22Rv1 (cell line): ENCODE measurements around the gene AHCYL2.

Source experiments
- H3K27ac ChIP-seq: fragments of 450-650 bp; 2 replicates; pipeline ENCODE4 v1.5.1; 2017
- ZFX ChIP-seq: fragments of 450-650 bp; IDR thresholded peaks from 2 replicates; pipeline ENCODE4 v1.6.1; 2017; ENCODE audit warnings: antibody characterized with exemption, borderline replicate concordance
- TF ChIP-seq, protein P1 (sequence below): fragments of 450-650 bp; IDR thresholded peaks from 2 replicates; pipeline ENCODE4 v1.5.1; 2017; ENCODE audit warnings: mild to moderate bottlenecking

AHCYL2 gene

DNA sequence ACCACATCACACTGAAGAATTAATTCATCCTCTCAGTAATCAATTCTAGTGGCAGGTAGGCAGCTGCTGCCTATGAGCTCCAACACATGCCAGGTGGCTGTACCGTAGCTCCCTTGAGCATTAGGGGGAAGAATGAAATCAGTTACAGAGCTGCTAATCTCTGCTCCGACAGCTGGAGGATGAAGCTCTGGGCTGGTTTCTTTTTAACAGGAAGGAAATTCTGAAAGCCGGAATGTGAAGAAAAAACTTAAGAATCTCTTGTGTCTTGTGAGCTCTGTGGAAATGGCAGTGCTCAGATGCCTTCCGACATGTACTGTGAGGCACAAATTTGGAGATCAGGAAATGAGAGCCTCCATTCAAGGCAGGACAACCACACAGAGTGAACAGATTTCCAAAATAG, 2.8 kb upstream of the AHCYL2 start:
- H3K27ac ChIP-seq = no peak overlapping the region
- TF ChIP-seq, protein P1, sequence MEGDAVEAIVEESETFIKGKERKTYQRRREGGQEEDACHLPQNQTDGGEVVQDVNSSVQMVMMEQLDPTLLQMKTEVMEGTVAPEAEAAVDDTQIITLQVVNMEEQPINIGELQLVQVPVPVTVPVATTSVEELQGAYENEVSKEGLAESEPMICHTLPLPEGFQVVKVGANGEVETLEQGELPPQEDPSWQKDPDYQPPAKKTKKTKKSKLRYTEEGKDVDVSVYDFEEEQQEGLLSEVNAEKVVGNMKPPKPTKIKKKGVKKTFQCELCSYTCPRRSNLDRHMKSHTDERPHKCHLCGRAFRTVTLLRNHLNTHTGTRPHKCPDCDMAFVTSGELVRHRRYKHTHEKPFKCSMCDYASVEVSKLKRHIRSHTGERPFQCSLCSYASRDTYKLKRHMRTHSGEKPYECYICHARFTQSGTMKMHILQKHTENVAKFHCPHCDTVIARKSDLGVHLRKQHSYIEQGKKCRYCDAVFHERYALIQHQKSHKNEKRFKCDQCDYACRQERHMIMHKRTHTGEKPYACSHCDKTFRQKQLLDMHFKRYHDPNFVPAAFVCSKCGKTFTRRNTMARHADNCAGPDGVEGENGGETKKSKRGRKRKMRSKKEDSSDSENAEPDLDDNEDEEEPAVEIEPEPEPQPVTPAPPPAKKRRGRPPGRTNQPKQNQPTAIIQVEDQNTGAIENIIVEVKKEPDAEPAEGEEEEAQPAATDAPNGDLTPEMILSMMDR = no peak
- no peak for TF ChIP-seq ZFX

DNA sequence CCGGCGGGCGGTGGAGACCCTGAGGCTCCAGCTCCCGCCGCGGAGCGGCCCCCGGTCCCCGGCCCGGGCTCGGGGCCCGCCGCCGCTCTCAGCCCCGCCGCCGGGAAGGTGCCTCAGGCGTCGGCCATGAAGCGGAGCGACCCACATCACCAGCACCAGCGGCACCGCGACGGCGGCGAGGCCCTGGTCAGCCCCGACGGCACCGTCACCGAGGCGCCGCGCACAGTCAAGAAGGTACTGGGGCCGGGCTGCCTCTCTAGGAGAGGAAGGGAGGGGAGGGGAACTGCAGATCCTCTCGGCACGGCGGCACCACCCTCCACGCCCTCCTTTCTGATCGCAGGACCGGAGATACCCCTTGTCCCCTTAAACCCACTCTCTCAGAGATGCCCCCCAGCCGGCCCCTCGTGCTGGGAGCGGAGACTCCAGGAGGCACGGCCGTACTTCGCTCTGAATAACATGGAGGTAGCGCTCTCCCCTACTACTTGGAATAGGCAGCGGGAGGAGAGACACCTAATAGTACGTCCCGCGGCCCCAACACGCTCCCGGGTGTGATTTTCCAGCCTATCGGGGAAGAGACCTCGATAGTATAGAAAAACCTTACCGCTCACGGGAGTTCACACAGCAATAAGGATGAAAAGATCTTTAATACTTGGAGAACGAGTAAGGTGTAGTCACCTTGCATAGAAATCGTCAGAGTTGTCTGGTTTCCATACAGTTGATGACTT, 538 bp downstream of the AHCYL2 start:
- TF ChIP-seq, protein P1 = peak; percentile 14
- TF ChIP-seq ZFX = no peak
- H3K27ac ChIP-seq = peak overlapping the region; percentile 96

DNA sequence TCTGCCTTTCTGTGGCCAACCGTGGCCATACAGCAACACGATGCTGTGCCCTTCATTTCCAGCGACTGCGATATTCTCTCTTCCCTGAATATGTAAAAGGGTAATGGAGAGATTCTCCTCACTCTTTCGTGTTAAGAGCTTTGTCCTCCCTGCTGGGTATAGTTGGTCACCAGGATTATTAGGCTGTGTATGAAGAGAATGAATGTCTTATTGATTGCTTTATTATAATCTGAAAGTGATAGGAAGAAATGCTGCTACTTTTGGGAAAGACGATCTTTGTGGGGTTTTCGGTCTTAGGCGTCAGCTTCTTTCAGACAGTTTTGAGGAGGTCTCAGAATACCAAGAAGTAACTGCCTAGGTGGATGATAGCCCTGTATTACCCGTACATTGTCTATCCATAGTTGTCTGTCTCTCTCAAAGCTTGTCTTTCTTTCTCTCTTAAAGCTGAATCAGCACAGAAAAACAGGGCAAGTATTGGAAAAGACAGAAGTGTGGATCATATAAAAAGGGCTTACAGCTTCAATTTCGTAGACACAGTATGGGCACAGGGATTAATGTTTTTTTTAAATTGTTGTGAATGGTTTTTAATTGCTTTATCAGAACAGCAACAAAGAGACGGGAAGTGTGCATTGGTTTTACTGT, 1.2 kb downstream of the AHCYL2 start:
- TF ChIP-seq, protein P1 = no peak
- TF ChIP-seq ZFX = no peak
- H3K27ac ChIP-seq = peak overlapping the region; percentile 96

DNA sequence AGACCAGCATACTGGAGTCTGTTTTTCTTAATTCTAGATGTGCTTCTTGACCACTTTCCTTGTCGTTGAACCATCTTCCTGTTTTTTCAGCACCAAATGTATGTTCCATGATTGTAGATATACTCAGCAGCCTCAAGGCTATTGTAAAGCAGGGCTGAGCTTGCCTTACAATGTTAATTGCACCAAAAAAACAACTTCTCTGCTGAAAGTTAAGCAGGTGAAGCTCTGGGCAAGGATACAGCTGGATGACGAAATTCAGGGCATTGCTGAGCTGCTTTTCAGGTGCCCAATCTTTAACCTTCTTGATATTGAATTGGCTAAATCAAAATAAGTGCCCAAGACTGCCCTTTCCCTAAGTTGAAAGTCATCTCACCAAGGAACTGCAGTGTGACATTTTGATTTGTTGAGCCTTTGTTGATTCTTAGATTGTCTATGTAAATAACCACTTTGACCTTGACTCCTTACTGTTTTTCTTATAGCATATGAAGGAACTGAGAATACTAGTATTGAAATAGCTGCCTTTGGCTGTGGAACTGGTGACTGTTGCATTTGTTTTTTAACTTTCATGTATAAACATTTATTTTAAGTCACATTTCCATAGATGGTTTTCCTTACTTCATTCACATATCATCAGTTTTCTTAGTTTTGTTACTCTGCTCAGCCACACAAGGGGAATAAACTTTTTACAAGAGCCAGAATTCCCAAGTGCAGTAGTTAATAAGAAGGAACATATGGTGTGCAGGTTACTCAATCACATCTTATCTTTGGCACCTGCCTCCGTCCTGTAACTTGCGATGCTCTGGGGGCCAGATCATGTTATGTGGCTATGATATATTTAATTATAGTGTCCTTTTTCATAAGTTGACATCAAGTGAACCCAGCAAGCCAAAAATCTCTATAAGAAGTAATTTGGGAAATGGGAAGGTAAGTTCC, 3.1 kb downstream of the AHCYL2 start:
- H3K27ac ChIP-seq = no peak overlapping the region
- TF ChIP-seq ZFX = no peak
- TF ChIP-seq, protein P1 = no peak

DNA sequence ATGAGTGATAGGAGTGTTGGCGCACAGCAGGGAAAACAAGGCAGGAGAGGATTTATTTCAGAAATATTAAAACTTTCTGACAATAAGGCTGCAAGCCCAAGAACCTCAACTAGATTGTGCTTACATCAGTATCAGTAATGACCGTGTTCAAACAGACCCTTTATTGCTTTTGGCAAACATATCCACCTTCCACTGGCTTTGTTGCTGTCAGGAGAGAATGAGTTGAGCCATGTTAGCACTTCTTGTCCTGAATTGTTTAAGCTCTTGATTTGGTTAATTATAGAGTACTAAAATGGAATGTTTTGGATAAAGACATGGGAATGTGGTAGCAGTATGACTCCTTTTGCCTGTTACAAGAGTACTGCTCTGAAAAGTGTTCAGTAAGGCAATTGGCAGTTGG, 3.8 kb downstream of the AHCYL2 start:
- TF ChIP-seq, protein P1 = no peak
- TF ChIP-seq ZFX = no peak
- no peak overlapping the region for H3K27ac ChIP-seq

DNA sequence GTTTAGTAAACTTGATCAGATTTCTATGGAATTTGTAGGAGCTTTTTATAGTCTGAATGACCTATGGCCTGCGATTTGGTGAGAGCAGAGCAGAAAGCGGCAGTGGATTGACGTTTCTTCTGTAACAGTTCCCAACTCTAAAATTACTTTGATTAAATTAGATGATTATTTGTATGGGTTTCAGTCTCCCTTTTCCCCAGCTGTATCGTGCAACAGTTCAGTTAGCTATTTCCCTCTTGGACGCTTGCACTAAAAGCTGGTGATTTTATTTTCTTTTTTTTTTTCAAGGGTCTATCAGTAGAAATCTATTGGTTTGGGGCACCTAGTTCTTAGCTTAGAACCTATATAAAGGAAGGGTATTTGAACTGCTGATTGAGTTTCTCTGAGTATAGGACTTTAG, 6.8 kb downstream of the AHCYL2 start:
- TF ChIP-seq ZFX = no peak
- TF ChIP-seq, protein P1 = no peak
- H3K27ac ChIP-seq = no peak overlapping the region

DNA sequence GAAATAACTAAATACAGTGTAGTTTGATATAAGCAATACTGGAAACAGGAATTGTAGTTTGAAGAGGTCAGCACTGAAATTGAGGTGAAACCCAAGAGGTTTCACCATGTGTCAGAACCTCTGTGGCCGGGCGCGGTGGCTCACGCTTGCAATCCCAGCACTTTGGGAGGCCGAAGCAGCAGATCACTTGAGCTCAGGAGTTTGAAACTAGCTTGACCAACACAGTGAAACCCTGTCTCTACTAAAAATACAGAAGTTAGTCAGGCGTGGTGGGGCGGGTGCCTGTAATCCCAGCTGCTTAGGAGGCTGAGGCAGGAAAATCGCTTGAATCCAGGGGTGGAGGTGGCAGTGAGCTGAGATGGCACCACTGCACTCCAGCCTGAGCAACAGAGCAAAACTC, 13.7 kb downstream of the AHCYL2 start:
- TF ChIP-seq, protein P1 = no peak
- no peak for TF ChIP-seq ZFX
- no peak overlapping the region for H3K27ac ChIP-seq
